ENCODE measurements around the gene WDFY4. TPM values are rescaled to one million over a fixed set of nuclear protein-coding genes. Genes with fewer than 3 reads are reported as not detected.

The WDFY4 gene
- total RNA-seq, 6 donors from 2014 or later: 10.1 to 48.9 (median 32.1) TPM

DNA sequence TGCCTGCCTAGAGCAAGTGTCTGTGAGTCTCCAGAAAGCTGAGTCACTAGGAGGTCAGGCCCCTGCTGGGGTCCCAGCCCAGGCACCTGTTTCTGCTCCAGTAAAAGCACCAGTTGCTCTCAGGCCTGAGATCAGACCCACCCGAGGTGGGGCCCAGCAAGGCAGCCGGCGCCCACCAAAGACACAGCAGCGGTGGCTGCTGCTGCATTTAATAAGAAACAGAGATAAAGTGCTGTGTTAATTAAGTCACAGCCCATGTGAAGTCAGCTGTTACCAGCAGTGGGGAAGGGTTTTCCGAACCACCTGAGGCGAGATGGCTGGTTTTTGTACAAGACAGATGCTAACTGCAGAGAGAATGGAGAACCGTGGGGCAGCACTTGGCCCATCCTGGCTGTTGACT is 267.0 kb downstream of the WDFY4 start:
- no peaks in the 10 kb centered on the region for H3K4me1 ChIP-seq
- H3K4me3 ChIP-seq: no peak overlapping the region
- DNase-seq: no peak
- WGBS, 2 donors: 86 to 97% methylated on average over 3 to 7 of the region's 7 CpGs
- no peaks in the 10 kb centered on the region for H3K36me3 ChIP-seq
- TF ChIP-seq EP300 (IDR thresholded peaks at IDR 0.05): no peak
- no peak for TF ChIP-seq POLR2AphosphoS5 (IDR thresholded peaks at IDR 0.05)
- TF ChIP-seq, protein P1, sequence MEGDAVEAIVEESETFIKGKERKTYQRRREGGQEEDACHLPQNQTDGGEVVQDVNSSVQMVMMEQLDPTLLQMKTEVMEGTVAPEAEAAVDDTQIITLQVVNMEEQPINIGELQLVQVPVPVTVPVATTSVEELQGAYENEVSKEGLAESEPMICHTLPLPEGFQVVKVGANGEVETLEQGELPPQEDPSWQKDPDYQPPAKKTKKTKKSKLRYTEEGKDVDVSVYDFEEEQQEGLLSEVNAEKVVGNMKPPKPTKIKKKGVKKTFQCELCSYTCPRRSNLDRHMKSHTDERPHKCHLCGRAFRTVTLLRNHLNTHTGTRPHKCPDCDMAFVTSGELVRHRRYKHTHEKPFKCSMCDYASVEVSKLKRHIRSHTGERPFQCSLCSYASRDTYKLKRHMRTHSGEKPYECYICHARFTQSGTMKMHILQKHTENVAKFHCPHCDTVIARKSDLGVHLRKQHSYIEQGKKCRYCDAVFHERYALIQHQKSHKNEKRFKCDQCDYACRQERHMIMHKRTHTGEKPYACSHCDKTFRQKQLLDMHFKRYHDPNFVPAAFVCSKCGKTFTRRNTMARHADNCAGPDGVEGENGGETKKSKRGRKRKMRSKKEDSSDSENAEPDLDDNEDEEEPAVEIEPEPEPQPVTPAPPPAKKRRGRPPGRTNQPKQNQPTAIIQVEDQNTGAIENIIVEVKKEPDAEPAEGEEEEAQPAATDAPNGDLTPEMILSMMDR (IDR thresholded peaks at IDR 0.05): no peak
- TF ChIP-seq POLR2A (IDR thresholded peaks at IDR 0.05): no peak
- no peaks in the 10 kb centered on the region for H3K9me3 ChIP-seq
- no peaks in the 10 kb centered on the region for H3K27me3 ChIP-seq
- no peak for ATAC-seq (ENCODE audit: low FRiP score in 2 of 2)
- H3K27ac ChIP-seq: no peak overlapping the region

DNA sequence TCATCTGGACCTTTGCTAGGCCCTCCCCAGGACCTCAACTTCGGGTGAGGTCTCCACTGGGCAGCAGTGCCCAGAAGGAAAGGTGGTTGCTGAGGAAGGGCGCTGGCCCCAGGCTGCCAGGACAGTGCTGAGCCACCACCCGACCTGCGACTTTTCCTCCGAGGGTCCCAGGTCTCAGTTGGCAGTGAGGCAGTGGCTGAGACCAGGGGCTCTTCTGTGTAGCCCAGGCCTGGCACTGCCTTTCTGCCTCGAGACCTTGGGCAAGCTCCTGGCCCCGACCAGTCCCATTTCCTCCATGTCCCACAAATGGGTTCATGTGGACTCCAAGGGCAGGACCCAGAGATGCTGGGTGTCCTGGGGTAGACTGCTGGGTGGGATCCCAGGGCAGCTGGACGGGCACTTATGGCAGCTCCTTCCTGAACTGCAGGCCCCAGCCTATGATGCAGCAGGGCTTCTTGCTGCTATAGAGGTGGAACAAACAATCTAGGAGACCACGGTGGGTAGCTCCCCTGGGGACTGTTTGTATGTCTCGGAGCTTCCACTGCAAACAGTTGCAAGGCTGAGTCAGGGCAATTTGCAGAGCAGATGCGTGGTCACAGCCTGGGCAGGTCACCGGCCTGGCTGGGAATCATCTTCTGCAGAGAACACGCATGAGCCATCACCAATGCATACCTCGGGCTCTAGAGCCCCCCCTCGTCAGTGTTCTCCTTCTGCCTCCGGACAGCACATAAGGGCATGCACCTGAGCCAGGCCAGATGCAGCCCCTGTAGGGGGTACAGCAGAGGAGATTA is 272.9 kb downstream of the WDFY4 start:
- TF ChIP-seq EP300 (IDR thresholded peaks at IDR 0.05): no peak
- TF ChIP-seq, protein P1 (IDR thresholded peaks at IDR 0.05): no peak
- TF ChIP-seq POLR2AphosphoS5 (IDR thresholded peaks at IDR 0.05): no peak
- no peak for TF ChIP-seq POLR2A (IDR thresholded peaks at IDR 0.05)
- no peak overlapping the region for H3K4me3 ChIP-seq
- H3K27ac ChIP-seq: no peak overlapping the region
- H3K36me3 ChIP-seq: no peaks in the 10 kb centered on the region
- ATAC-seq (ENCODE audit: low FRiP score in 2 of 2) (no peak), DNase-seq (no peak)
- no peaks in the 10 kb centered on the region for H3K4me1 ChIP-seq
- H3K27me3 ChIP-seq: no peaks in the 10 kb centered on the region
- H3K9me3 ChIP-seq: no peaks in the 10 kb centered on the region
- 90 to 93% methylated on average over 3 to 13 of the region's 16 CpGs for WGBS, 2 donors

DNA sequence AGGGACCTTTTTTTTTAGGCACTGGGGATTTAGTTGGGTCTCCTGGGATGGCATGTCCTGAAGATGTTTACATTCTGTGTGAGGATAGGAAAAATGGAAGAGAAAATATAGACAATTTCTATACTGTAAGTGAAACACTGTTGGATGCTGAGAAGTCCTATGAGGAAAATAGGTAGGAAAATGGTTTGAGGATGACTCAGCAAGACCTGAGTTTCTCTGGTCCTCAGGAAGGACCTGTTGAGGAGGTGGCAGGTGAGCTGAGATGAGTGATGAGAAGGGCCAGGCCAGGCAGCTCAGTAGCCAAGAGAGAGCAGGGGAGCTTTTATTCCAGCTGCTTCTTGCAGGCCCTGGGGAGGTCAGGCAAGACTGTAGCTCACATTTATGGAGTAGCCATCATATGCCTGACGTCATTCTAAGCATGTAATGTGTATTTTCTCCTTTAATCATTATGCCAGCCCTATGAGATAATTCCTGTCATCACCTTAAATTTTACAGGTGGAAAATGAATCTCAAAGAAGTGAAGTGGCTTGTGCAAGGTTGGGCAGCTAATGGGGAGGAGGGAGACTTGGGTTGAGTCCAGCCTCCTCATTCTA is 274.0 kb downstream of the WDFY4 start:
- no peak for ATAC-seq (ENCODE audit: low FRiP score in 2 of 2)
- Histone ChIP-seq H3K36me3 (no peaks in the 10 kb centered on the region), H3K27me3 (no peaks in the 10 kb centered on the region), H3K4me3 (no peak overlapping the region), H3K27ac (no peak overlapping the region), H3K4me1 (no peaks in the 10 kb centered on the region), H3K9me3 (no peaks in the 10 kb centered on the region)
- WGBS, 2 donors: 83 to 88% methylated on average over 1 of the region's 1 CpG
- TF ChIP-seq POLR2A (IDR thresholded peaks at IDR 0.05): no peak
- no peak for TF ChIP-seq EP300 (IDR thresholded peaks at IDR 0.05)
- TF ChIP-seq, protein P1 (IDR thresholded peaks at IDR 0.05): no peak
- no peak for TF ChIP-seq POLR2AphosphoS5 (IDR thresholded peaks at IDR 0.05)
- DNase-seq: no peak

DNA sequence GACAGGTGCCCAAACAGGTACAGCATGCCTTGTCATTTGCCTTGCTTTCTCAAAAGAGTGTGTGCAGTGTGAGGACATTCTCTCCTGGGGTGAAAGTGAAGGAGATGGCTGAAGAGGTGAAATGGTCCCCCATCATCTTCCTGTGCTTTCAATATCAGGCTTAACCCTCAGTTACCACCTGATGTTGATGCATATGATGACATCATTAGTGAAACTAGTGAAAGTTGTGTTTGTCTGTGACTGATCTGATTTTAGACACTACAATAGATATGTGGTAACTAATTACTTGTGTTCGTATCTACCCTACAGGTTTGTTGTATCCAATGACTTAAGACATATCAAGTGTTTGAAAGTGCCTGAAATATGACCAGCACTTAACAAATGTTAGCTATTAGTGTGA is 279.4 kb downstream of the WDFY4 start:
- TF ChIP-seq POLR2A (IDR thresholded peaks at IDR 0.05) (no peak), POLR2AphosphoS5 (IDR thresholded peaks at IDR 0.05) (no peak), EP300 (IDR thresholded peaks at IDR 0.05) (no peak)
- TF ChIP-seq, protein P1 (IDR thresholded peaks at IDR 0.05): no peak
- H3K36me3 ChIP-seq: no peaks in the 10 kb centered on the region
- H3K4me3 ChIP-seq: no peak overlapping the region
- no peaks in the 10 kb centered on the region for H3K9me3 ChIP-seq
- no peaks in the 10 kb centered on the region for H3K4me1 ChIP-seq
- no peak for ATAC-seq (ENCODE audit: low FRiP score in 2 of 2)
- H3K27ac ChIP-seq: no peak overlapping the region
- DNase-seq: no peak
- 88 to 89% methylated on average over 1 of the region's 1 CpG for WGBS, 2 donors
- H3K27me3 ChIP-seq: no peaks in the 10 kb centered on the region
